HEK293T (cell line): ENCODE results near the gene CORO2B.

ENCODE experiments used
- CTBP1 ChIP-seq: fragments of 450-650 bp; IDR thresholded peaks from 2 replicates; pipeline ENCODE4 v1.6.1; 2016; ENCODE audit warnings: borderline replicate concordance
- ELF4 ChIP-seq: fragments of 450-650 bp; IDR thresholded peaks from 2 replicates; pipeline ENCODE4 v1.6.1; 2017; ENCODE audit warnings: antibody characterized with exemption
- FOXA1 ChIP-seq: fragments of 450-650 bp; IDR thresholded peaks from 2 replicates; pipeline ENCODE4 v1.6.1; 2016; ENCODE audit warnings: mild to moderate bottlenecking
- FOXK2 ChIP-seq: fragments of 450-650 bp; IDR thresholded peaks from 2 replicates; pipeline ENCODE4 v1.6.1; 2016; ENCODE audit warnings: mild to moderate bottlenecking
- FOXM1 ChIP-seq: fragments of 450-650 bp; IDR thresholded peaks from 2 replicates; pipeline ENCODE4 v1.6.1; 2017; ENCODE audit warnings: mild to moderate bottlenecking, borderline replicate concordance
- L3MBTL2 ChIP-seq: fragments of 450-650 bp; conservative IDR thresholded peaks from 2 replicates; pipeline ENCODE4 v1.6.1; 2016; ENCODE audit warnings: mild to moderate bottlenecking
- LEF1 ChIP-seq: fragments of 450-650 bp; IDR thresholded peaks from 2 replicates; pipeline ENCODE4 v1.6.1; 2017; ENCODE audit warnings: mild to moderate bottlenecking, borderline replicate concordance
- NFRKB ChIP-seq: fragments of 450-650 bp; IDR thresholded peaks from 2 replicates; pipeline ENCODE4 v1.6.1; 2016; ENCODE audit warnings: mild to moderate bottlenecking, moderate library complexity
- PKNOX1 ChIP-seq: fragments of 450-650 bp; IDR thresholded peaks from 2 replicates; pipeline ENCODE4 v1.6.1; 2016
- SP1 ChIP-seq: fragments of 450-650 bp; IDR thresholded peaks from 2 replicates; pipeline ENCODE4 v1.6.1; 2017
- SUZ12 ChIP-seq: fragments of 450-650 bp; IDR thresholded peaks from 2 replicates; pipeline ENCODE4 v1.6.1; 2016; ENCODE audit warnings: mild to moderate bottlenecking
- TARDBP ChIP-seq: fragments of 450-650 bp; IDR thresholded peaks from 2 replicates; pipeline ENCODE4 v1.6.1; 2016

GRCh38 chr15:68550004-68550403, 28.8 kb upstream of the CORO2B start:
- no peak for TF ChIP-seq L3MBTL2
- no peak for TF ChIP-seq NFRKB
- no peak for TF ChIP-seq SP1
- no peak for TF ChIP-seq FOXK2
- no peak for TF ChIP-seq PKNOX1
- TF ChIP-seq SUZ12: no peak
- TF ChIP-seq TARDBP: no peak
- no peak for TF ChIP-seq ELF4
- no peak for TF ChIP-seq FOXA1
- no peak for TF ChIP-seq CTBP1
- TF ChIP-seq LEF1: no peak
- TF ChIP-seq FOXM1: no peak
